K562 (cell line): ENCODE data around the gene DNAJC9.

ENCODE experiments used
- BRF1 ChIP-seq: IDR thresholded peaks from 3 replicates; pipeline ENCODE4 v1.6.1; 2011; ENCODE audit warnings: borderline replicate concordance, mild to moderate bottlenecking; ENCODE audit not compliant: insufficient read length; ENCODE audit errors: extremely low read depth
- CBX1 ChIP-seq: sonication (generic); IDR thresholded peaks from 2 replicates; pipeline ENCODE4 v1.6.1; 2016; ENCODE audit warnings: antibody characterized with exemption, low read depth, mild to moderate bottlenecking
- CTCF ChIP-seq, 3 experiments: IDR thresholded peaks in 2 of 3; conservative IDR thresholded peaks in 1 of 3; 2 replicates each; pipeline ENCODE4 v1.5.1; 2011 to 2012; ENCODE audit warnings: low read length in 3 of 3, mild to moderate bottlenecking in 3 of 3, control low read depth in 2 of 3, improper control_type of control experiment in 1 of 3, inconsistent platforms in 1 of 3, low read depth in 1 of 3, mixed read lengths in 1 of 3, moderate library complexity in 1 of 3; ENCODE audit not compliant: insufficient read depth in 2 of 3
- ELF1 ChIP-seq: fragments of 200-800 bp; sonication (Bioruptor generic); IDR thresholded peaks from 2 replicates; pipeline ENCODE4 v1.6.1; 2016; ENCODE audit warnings: missing genetic modification characterization, missing compliant biosample characterization
- FIP1L1 ChIP-seq: fragments of 200-400 bp; formaldehyde crosslinking; IDR thresholded peaks from 2 replicates; pipeline ENCODE4 v1.6.1; 2018; ENCODE audit warnings: mild to moderate bottlenecking, low read depth, low read length; ENCODE audit not compliant: poor library complexity, severe bottlenecking
- NBN ChIP-seq: fragments of 450-650 bp; IDR thresholded peaks from 2 replicates; pipeline ENCODE4 v1.6.1; 2016; ENCODE audit warnings: low read depth, mild to moderate bottlenecking
- RHOXF2B ChIP-seq: fragments of 250-450 bp; sonication (Bioruptor Pico); conservative IDR thresholded peaks from 2 replicates; pipeline ENCODE4 v1.5.1; 2021
- TAF1 ChIP-seq: IDR thresholded peaks from 2 replicates; pipeline ENCODE4 v1.6.1; 2011; ENCODE audit warnings: mild to moderate bottlenecking, low read length, moderate library complexity; ENCODE audit not compliant: insufficient read depth, control insufficient read depth, severe bottlenecking; ENCODE audit errors: extremely low read depth
- TGIF2 ChIP-seq: sonication (generic); formaldehyde crosslinking; IDR thresholded peaks from 2 replicates; pipeline ENCODE4 v1.8.1; 2022; ENCODE audit warnings: mild to moderate bottlenecking, missing genetic modification reagents, moderate library complexity
- ZNF778 ChIP-seq: fragments of 450-650 bp; formaldehyde crosslinking; IDR thresholded peaks from 2 replicates; pipeline ENCODE4 v1.4.0; 2020; ENCODE audit warnings: mild to moderate bottlenecking, moderate library complexity

GRCh38 chr10:73238990-73239566, 8.0 kb downstream of the DNAJC9 start:
- TF ChIP-seq TGIF2 (CRISPR knock-in tag) (no peak), TAF1 (no peak), BRF1 (no peak), ELF1 (no peak), NBN (no peak), FIP1L1 (no peak), CTCF (IDR thresholded peaks at IDR 0.05 in 2 of 3, conservative IDR thresholded peaks at IDR 0.05 in 1 of 3; ENCODE audit: insufficient read depth in 2 of 3, low read depth in 1 of 3, low read length in 3 of 3) (no peak), RHOXF2B (no peak), CBX1 (no peak), ZNF778 (CRISPR knock-in tag) (no peak)
